HG03378 (cell line): ENCODE measurements around the gene SUSD1.

Experiments used
- ATAC-seq: cut with Tn5 transposase; IDR thresholded peaks from one replicate; pipeline ENCODE4 v1.9.1; 2021; ENCODE audit warnings: mild to moderate bottlenecking, moderate library complexity; ENCODE audit not compliant: unreplicated experiment

SUSD1 gene

DNA sequence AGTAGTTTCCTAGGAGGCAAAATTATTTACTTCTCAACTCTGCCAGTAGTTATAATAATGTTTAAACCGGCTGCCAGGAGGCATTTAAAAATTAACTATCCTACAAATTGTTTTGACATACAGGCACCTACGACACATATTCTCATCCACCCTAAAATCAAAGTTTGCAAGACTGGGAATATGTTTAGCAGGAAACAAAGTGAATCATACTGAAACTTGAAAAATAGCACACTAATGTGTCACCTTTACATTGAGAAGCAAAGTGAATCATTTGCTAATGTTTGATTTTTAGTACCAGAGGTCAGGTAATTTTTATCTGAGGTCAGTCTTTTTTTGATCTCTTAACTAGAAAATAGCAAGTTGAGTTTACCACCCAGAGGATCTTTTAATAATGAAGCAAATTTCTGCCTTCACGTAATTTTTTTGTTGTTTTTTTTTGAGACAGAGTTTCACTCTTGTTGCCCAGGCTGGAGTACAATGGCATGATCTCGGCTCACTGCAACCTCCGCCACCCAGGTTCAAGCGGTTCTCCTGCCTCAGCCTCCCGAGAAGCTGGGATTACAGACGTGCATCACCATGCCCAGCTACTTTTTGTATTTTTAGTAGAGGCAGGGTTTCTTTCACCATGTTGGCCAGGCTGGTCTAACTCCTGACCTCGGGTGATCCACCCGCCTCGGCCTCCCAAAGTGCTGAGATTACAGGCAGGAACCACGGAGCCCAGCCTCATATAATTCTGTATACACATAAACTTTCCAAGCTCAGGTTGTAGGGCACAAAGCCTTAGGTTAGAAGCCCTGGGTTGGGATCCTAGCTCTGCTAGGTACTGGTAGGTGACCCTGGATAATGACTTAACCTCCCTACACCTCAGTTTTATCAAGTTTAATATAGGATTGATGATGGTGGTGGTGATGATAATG is 154.2 kb downstream of the SUSD1 start:
- ATAC-seq, result peak; percentile 81

DNA sequence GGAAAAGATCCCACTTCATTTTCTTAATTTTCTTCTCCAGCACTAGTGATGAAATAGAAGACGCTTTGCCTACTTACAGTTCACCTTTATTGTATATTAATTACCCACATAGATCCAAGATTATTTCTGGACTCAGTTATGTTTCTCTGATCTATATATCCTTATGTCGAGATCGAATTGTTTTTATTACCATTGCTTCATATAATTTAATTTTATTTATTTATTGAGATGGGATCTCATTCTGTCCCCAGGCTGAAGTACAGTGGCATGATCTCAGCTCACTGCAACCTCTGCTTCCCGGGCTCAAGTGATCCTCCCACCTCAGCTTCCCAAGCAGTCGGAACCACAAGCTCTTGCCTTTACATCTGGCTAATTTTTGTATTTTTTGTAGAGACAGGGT is 157.2 kb downstream of the SUSD1 start:
- no peak for ATAC-seq

DNA sequence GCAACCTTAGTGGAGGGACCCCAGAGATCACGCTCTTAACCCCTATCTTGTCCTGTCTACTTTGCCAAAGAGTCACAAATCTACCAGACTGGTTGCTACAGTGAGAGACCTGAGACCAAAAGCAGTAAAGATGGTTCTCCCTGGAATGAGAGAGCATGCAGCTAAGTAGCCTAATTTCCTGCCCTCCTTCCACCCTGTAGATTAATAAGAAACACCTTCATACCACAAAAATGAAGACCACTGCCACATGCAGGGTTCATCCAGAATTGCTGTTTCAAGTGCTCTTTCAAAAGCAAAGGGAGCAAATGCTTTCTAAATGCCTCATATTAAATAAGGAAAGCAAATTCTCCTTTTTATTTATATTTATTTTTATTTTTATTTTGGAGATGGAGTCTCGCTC is 159.4 kb downstream of the SUSD1 start:
- ATAC-seq, result no peak

DNA sequence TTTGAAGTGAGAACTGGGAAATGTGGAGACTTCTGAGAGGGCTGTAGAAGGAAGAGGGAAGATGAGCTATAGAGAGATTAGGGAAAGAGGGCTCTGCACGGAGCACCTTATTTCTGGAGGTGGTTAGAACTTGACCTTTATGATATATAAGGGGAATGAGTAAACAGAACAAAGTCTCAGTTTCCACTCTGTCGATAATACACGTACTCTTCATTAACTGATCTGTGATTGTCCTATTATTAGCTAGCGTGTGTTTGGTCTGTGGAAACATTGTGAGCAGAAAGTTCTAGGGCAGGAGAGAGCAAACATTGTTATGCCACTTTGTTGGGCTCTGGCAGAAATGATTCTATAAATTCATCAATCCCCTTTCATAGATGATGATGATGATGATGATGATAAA is 159.9 kb downstream of the SUSD1 start:
- peak; percentile 38 for ATAC-seq

DNA sequence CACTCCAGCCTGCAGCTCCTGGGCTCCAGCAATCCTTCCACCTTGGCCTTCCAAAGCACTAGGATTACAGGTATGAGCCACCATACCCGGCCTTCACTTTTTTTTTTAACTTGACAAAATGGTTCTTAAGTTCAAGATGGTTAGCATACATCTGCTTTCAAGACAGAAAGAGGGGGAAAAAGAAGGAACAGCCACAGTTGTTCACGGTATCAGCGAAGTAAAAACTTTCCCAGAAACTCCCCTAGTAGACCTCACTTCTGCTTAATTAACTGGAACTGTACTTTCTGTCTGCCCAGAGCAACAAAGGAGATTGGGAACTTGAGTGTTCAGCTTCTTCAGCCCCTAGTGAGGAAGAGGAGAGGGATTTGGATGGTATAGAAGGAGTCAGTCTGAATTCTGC is 161.8 kb downstream of the SUSD1 start:
- no peak for ATAC-seq

DNA sequence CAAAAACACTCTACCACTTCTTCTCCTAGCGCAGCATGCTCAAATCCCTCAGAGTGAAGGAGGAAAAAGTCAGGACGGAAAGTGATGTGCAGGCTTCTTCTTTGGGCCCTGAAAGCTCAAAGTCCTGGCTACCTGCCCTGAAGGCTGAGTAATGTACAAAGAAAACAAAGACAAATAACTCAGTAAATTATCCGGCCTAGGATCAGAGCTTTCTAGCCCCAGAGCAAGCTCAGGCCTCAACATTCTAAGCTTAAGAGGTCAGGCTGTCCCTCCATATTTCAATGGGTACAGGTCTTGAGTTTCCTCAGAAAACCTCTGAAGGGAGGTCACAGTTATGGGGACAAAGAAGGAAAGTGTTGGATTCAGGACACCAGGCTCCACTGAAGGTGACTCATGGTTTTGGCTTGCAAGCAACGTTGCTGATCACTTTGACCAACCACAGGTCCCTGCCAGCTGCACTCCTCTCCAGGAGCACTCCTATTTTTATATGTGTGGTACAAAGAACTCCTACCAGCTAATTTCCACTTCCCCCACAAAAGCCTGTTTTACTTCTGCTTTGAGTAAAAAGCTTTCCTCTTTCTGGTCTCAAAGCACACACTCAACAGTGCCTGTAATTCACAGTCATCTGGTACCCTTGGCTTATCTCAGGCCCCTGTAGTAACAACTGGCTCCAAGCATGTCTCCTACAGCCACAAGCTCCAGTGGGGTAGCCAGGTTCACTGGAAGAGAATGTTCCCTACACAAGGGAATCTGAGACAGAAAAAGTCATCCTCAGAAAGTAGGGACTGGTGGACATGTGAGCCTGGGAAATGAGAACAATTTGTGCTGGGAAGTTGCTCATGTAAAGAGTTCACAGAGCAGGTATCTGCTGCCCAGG is 162.8 kb downstream of the SUSD1 start:
- peak; percentile 74 for ATAC-seq

DNA sequence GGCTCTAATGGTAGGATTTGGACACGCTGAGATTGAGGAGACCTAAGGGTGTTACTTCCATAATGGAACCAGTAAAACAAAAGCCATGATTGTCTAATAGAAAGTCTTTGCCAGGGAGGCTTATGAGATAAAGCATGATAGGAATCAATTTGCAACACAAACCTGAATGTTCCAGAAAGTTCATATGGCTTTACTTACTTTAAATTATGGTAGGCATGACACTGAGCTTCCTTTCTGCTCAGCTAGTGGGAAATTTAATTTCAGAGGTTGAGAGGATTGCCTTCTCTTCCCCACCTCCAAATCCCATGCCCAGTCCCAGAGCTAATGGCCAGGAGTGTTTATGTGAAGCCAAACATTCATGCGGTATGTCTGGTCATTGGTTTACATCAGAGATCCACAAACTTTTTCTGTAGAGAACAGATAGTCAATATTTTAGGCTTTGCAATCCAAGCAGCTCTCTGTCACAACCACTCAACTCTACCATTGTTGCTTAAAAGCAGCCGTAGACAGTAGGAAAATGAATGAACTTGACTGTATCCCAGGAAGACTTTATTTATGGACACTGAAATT is 164.0 kb downstream of the SUSD1 start:
- ATAC-seq, result no peak

DNA sequence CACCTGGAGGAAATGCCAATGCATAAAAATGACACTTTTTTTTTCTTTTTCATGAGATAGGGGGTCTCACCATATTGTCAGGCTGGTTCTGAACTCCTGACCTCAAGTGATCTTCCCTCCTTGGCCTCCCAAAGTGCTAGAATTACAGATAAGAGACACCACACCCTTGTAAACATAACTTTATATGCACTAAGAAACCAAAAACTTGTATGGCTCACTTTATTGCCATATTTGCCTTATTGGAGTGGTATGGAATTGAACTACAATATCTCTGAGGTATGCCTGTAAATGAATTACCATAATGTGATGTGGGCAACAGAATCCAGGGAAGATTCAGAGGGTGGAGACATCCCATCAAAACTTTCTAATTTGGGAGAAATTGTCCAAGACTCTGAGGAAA is 164.6 kb downstream of the SUSD1 start:
- ATAC-seq, result no peak

DNA sequence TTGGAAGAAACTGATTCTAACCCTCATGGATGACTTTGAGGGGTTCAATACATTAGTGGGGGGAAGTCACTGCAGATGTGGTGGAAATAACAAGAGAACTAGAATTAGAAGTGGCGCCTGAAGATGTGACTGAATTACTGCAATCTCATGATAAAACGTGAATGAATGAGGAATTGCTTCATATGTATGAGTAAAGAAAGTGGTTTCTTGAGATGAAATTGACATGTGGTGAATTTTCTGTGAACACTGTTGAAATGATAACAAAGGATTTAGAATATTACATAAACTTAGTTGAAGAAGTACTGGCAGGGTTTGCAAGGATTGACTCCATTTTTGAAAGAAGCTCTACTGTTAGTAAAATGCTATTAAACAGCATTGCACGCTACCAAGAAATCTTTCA is 165.4 kb downstream of the SUSD1 start:
- ATAC-seq, result no peak

DNA sequence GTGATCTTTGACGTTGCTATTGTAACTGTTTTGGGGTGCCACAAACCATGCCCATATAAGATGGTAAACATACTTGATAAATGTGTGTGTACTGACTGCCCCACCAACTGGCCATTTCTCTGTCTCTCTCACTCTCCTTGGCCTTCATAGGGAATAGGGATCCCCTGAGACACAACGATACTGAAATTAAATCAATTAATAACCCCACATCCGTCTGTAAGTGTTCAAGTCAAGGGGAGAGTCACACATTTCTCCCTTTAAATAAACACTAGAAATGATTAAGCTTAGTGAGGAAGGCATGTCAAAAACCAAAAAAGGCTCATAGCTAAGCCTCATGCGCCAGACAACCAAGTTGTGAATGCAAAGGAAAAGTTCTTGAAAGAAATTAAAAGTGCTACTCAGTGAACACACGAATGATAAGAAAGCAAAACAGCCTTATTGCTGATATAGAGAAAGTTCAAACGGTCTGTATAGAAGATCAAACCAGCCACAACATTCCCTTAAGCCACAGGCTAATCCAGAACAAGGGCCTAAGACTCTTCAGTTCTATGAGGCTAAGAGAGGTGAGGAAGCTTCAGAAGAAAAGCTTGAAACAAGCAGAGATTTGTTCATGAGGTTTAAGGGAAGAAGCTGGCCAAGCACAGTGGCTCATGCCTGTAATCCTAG is 167.4 kb downstream of the SUSD1 start:
- ATAC-seq, result peak; percentile 47

DNA sequence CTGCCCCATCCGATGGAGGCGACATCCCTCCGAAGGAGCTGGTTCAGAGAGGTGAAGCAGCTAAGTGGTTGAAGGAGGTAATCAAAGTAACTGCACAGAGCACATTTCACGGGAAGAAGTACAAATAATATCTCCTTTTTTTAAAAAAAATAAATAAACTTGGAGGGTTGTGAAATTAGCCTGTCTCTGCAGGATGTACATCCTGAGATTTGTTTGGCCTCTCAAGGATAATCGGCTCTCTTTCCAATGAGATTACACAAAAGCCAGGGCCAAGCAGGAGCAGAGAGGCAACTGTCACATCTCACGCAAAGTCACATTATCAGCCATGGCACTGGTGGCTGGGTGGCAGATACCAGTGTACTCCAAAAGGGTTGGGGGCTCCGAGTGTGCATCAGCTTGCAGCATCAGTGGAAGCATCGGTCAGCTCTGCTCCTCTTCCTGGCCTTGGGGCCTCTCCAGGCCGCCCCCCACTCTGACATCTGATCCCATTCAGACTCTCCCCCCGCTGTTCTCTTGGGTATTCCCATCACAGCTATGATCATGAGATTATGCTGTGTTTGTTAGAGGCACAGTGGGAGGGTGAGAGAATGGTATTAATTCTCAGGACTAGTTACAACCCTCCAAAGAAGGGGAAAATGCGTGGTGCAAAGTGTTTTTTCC is 168.6 kb downstream of the SUSD1 start:
- no peak for ATAC-seq

DNA sequence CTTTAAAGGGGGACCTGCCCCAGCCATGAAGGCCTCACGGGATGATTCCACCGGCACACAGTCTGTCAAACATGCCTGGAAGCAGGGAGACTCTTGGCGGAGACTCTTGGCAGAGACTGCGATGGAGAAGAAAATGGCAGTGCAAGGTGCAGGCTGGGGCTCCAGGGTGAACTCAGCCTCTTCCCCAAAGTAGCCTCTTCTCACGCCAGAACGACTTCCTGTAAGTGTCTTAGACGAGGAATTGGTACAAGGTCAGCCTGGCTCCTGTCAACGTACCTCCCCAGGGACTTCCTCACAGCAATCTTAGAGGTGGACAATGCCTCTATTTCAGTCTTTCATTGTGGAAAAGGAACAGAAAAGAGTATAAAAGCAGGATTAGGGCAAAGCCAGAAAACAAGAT is 169.2 kb downstream of the SUSD1 start:
- ATAC-seq, result no peak

DNA sequence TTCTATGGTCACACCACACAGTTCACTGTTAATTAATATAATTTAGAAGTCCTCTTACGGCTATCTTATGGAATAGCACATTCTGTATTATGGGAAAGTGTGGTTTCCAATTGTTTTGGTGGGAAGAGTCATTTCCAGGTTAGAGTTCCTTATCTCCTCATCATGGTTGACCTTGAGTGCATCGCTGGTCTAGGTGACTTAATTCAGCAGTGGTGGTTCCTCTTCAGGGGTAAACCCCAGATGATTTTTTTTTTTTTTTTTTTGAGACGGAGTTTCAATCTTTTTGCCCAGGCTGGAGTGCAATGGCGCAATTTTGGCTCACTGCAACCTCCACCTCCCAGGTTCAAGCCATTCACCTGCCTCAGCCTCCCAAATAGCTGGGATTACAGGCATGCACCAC is 171.6 kb downstream of the SUSD1 start:
- no peak for ATAC-seq

DNA sequence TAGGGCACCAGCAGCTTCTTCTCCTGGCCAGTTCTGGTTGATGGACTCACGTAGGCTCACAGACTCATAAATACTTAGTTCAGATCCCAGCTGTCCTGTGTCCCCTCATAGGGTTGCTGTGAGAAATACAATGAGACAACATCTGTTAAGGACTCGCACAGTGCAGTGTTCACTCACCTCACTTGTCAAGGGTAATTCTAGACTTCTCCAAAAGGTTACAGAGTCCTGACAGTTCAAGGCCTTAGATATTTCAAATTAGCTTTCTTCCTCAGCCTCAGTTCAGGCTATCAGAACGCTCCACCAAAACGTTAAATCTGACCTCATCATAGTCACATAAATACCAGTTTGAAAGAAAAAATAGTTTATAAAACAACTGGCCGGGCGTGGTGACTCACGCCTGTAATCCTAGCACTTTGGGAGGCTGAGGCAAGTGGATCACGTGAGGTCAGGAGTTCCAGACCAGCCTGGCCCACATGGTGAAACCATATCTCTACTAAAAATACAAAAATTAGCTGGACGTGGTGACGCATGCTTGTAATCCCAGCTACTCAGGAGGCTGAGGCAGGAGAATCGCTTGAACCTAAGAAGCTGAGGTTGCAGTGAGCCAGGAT is 172.1 kb downstream of the SUSD1 start:
- no peak for ATAC-seq

DNA sequence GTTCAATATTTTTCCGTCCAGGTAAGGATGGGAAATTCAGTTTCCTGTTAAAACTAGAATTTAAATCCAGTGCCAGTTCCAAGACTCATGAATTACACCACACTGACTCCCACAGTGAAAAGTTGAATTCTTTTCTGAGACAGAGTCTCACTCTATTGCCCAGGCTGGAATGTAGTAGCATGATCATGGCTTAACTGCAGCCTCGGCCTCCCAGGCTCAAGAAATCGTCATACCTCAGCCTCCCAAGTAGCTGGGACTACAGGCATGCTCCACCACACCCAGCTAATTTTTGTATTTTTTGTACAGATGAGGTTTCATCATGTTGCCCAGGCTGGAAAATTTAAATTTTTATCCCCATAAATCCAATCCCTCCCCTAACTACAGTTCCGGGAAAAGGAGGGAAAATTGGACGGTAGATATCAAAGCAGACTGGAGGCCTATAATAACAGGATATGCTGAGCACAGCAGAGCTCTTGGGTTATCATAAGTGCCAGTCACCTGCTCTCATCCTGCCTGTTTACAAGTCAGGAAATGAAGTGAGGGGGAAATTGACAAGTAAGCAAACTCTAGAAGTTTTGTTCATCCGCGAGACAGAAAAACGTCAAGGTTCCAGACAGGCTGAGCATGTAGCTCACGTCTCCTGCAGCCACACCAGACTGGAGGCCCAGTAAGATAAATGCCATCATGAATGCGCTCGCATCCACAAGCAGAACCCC is 172.8 kb downstream of the SUSD1 start:
- ATAC-seq, result no peak

DNA sequence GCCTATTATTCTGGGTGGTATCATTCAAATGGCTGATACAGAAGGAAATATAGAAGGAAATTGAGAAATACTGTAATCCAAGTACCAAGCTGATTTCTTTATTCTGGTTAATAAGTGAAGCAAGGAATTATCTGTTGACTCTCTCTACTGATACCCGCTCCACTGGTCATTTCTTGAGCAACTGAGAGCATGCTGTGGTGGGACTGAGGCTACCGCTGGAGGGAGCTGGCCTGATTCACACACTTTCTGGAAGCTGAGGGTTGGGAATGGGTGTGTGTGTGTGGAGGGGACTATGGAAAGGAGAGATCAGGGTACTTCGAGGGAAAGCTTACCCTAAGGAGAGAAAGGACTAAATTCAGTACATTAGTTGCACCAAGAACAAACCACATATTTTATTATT is 174.4 kb downstream of the SUSD1 start:
- no peak for ATAC-seq

DNA sequence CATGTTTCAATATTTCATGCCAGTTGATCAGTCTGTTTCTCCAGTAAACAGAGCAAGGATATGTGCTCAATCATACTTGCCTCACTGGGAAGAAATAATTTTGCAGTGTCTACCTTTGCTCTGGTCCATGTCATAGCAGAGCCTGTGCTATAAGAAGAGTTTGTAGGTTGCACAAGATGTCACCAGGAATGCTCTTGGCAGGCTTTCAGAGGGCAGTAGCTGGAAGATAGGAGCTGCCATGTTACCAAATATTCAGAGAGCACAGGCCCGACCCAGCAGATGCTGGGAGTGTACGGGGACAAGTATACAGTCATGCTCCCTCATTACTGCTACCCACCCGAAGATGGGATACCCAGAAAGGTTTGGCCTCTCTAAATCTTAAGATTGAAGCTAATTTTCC is 175.8 kb downstream of the SUSD1 start:
- ATAC-seq, result no peak

DNA sequence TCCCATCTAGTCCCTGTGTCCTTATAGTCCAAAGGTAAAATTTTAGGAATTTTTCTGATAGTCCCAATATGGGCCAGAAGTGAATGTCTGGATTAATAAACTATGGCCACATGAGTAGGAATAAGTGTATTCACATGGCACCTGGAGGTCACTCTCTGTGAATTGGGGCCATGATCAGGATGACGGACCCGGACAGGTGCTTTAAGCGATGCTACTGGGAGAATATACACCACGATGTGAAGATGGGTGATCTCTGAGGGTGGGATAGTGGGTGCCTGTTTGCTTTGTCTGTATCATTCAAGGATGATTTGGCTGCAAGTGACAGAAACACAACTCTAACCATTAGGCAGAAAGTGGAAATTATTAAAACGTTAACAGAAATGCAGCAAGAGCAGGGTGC is 177.3 kb downstream of the SUSD1 start:
- no peak for ATAC-seq

DNA sequence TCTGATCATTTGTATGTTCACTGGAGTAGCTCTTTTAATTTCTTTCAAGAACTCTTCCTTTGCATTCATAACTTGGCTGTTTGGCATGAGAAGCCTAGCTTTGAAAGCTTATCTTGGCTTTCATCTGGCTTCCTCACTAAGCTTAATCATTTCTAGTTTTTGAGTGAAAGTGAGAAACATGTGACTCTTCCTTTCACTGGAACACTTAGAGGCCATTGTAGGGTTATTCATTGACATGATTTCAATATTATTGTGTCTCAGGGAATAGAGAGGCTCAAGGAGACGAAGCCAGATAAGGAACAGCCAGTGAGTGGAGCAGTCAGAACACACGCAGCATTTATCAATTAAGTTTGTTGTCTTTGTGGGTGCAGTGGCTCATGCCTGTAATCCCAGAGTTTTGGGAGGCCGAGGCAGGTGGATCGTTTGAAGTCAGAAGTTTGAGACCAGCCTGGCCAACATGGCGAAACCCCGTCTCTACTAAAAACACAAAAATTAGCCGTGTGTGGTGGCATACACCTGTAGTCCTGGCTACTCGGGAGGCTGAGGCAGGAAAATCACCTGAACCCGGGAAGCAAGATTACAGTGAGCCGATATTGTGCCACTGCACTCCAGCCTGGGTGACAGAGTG is 180.2 kb downstream of the SUSD1 start:
- peak; percentile 62 for ATAC-seq
